Gastroesophageal sphincter (tissue), 3 donors: ENCODE data around the gene HSD11B1.

Source experiments
- EP300 ChIP-seq: sonication (generic); formaldehyde crosslinking; IDR thresholded peaks from one replicate; pipeline ENCODE4 v1.6.1; 2017; ENCODE audit warnings: antibody characterized with exemption, mild to moderate bottlenecking
- POLR2A ChIP-seq, 2 donors: fragments of 450-650 bp; IDR thresholded peaks; one replicate each; pipeline ENCODE4 v1.6.1; 2017; ENCODE audit warnings: antibody characterized with exemption in 2 of 2, mild to moderate bottlenecking in 2 of 2, moderate library complexity in 1 of 2
- POLR2AphosphoS5 ChIP-seq: sonication (generic); formaldehyde crosslinking; IDR thresholded peaks from one replicate; pipeline ENCODE4 v1.6.1; 2017; ENCODE audit warnings: antibody characterized with exemption
- TF ChIP-seq, protein P1 (sequence below), 4 experiments: fragments of 200-600 bp in 2 of 4; fragments of 450-650 bp in 2 of 4; sonication (generic) in 1 of 4; IDR thresholded peaks; one replicate each; pipeline ENCODE4 v1.5.1; 2017 to 2019; ENCODE audit warnings: antibody characterized with exemption in 4 of 4, mild to moderate bottlenecking in 2 of 4, moderate library complexity in 2 of 4

DNA sequence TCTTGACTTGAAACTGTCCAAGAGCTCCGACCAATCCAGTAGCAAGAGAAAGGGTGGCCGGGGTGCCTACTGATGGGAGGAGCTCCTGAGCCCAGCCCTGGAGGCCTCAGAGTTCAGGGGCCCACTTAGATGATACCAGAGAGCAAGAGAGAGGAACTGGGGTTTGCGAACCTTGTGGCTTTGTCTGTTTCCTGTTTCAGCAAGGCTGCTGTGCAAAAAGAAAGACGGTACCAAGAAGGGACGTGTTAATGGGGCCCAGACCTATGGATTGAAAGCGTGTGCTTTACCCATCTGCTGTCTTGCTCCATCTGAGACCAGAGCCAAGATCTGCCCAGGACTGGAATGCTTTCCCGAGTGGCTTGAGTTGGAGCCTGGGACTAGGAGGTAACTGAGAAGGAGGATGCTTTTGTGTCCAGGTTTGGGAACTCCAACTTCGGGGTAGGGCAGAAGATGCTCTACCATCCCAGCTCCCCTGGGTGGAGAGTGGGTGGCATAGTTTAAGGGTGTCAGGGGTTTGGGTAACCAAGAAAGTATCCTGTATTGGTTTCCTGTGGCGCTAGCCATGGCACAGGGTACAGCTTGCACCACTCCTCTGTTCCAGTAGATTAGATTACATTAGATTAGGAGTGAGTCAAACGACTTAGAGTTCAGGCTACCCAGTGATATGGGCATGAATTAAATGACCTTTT, 51.4 kb downstream of the HSD11B1 start, which contains the start of gene TRAF3IP3:
- TF ChIP-seq, protein P1, sequence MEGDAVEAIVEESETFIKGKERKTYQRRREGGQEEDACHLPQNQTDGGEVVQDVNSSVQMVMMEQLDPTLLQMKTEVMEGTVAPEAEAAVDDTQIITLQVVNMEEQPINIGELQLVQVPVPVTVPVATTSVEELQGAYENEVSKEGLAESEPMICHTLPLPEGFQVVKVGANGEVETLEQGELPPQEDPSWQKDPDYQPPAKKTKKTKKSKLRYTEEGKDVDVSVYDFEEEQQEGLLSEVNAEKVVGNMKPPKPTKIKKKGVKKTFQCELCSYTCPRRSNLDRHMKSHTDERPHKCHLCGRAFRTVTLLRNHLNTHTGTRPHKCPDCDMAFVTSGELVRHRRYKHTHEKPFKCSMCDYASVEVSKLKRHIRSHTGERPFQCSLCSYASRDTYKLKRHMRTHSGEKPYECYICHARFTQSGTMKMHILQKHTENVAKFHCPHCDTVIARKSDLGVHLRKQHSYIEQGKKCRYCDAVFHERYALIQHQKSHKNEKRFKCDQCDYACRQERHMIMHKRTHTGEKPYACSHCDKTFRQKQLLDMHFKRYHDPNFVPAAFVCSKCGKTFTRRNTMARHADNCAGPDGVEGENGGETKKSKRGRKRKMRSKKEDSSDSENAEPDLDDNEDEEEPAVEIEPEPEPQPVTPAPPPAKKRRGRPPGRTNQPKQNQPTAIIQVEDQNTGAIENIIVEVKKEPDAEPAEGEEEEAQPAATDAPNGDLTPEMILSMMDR (IDR thresholded peaks at IDR 0.05): no peak
- no peak for TF ChIP-seq EP300
- no peak for TF ChIP-seq POLR2A (IDR thresholded peaks at IDR 0.05)
- TF ChIP-seq POLR2AphosphoS5: no peak
